Measurements from ENCODE around the gene IRAK3. TPM values are rescaled to one million over a fixed set of nuclear protein-coding genes. Genes with fewer than 3 reads are reported as not detected.

Gene IRAK3
- total RNA-seq, 1 donor from 2014 or later, result 4.8 TPM

GRCh38 chr12:66143868-66144267 lies 45.1 kb upstream of the IRAK3 start:
- no peak for DNase-seq
- peaks cover 57% of the 10 kb centered on the region for H3K36me3 ChIP-seq
- H3K27me3 ChIP-seq (ENCODE audit: low read depth), result no peaks in the 10 kb centered on the region
- H3K4me3 ChIP-seq, result no peak overlapping the region
- intact Hi-C loops (cut with micrococcal nuclease), result no loop called here
- H3K27ac ChIP-seq (replicated peaks), result peak overlapping the region; percentile 39
- no peak for TF ChIP-seq CTCF (IDR thresholded peaks at IDR 0.05; ENCODE audit: borderline replicate concordance)
- H3K4me1 ChIP-seq, result peaks cover 54% of the 10 kb centered on the region
- H3K9me3 ChIP-seq (replicated peaks), result peaks cover 22% of the 10 kb centered on the region

- intact Hi-C loops (cut with micrococcal nuclease), result no loop called here
- H3K4me1 ChIP-seq, result peaks cover 42% of the 10 kb centered on the region
- TF ChIP-seq CTCF (IDR thresholded peaks at IDR 0.05; ENCODE audit: borderline replicate concordance), result peak; percentile 75
- H3K4me3 ChIP-seq, result no peak overlapping the region
- no peak for DNase-seq
- peak overlapping the region; percentile 39 for H3K27ac ChIP-seq (replicated peaks)
- peaks cover 21% of the 10 kb centered on the region for H3K9me3 ChIP-seq (replicated peaks)
- peaks cover 53% of the 10 kb centered on the region for H3K36me3 ChIP-seq
- no peaks in the 10 kb centered on the region for H3K27me3 ChIP-seq (ENCODE audit: low read depth)
These were observed 43.9 kb upstream of the IRAK3 start for GRCh38 chr12:66144791-66145754.

GRCh38 chr12:66149702-66150398 lies 39.2 kb upstream of the IRAK3 start:
- Histone ChIP-seq H3K9me3 (replicated peaks) (no peaks in the 10 kb centered on the region), H3K36me3 (peaks cover 44% of the 10 kb centered on the region), H3K4me3 (no peak overlapping the region), H3K27ac (replicated peaks) (no peak overlapping the region), H3K27me3 (ENCODE audit: low read depth) (no peaks in the 10 kb centered on the region), H3K4me1 (peaks cover 25% of the 10 kb centered on the region)
- intact Hi-C loops (cut with micrococcal nuclease), result no loop called here
- TF ChIP-seq CTCF (IDR thresholded peaks at IDR 0.05; ENCODE audit: borderline replicate concordance), result peak; percentile 29
- no peak for DNase-seq

GRCh38 chr12:66152732-66153131 lies 36.3 kb upstream of the IRAK3 start:
- intact Hi-C loops (cut with micrococcal nuclease), result no loop called here

More at GRCh38 chr12:66152732-66153131, 36.3 kb upstream of the IRAK3 start:
- no peak for DNase-seq
- no peaks in the 10 kb centered on the region for H3K9me3 ChIP-seq (replicated peaks)
- no peaks in the 10 kb centered on the region for H3K27me3 ChIP-seq (ENCODE audit: low read depth)
- no peak for TF ChIP-seq CTCF (IDR thresholded peaks at IDR 0.05; ENCODE audit: borderline replicate concordance)
- no peak overlapping the region for H3K4me3 ChIP-seq
- no peak overlapping the region for H3K27ac ChIP-seq (replicated peaks)
- H3K36me3 ChIP-seq, result peaks cover 36% of the 10 kb centered on the region
- H3K4me1 ChIP-seq, result peaks cover 19% of the 10 kb centered on the region
